NT2/D1 (cell line): ENCODE measurements around the gene PTTG2.

Experiments used
- SUZ12 ChIP-seq: IDR thresholded peaks from 2 replicates; pipeline ENCODE4 v1.6.1; 2011; ENCODE audit not compliant: insufficient read length, insufficient read depth; ENCODE audit errors: extremely low read depth
- YY1 ChIP-seq: IDR thresholded peaks from 2 replicates; pipeline ENCODE4 v1.6.1; 2011; ENCODE audit not compliant: insufficient read length, insufficient read depth
- ZNF274 ChIP-seq: IDR thresholded peaks from 2 replicates; pipeline ENCODE4 v1.6.1; 2011; ENCODE audit warnings: mild to moderate bottlenecking, low read depth, low read length

DNA sequence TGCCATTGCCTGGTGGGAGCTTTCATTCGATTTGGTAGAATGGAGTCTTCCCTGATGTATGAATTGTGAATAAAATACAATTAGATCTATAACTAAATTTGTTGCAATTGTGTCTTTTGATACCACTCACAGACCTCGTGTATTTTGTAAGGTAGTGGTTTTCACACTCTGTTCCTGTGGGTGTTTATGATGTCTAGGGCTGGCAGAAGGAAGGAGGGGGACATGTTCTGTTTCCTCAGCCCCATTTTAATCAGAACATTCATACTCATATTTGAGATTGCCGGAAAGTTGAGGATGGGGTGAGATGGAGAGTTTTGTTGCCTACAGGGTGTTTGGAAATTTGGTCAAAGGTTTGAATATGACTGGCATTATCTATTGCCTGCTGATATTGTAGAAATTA is 42.9 kb downstream of the PTTG2 start:
- TF ChIP-seq YY1 (no peak), SUZ12 (no peak), ZNF274 (no peak)
